HEK293T (cell line): Measurements from ENCODE around the gene APOL3.
"Not testable (repeated sequence)": the region's sequence is repeated elsewhere in the genome, so short reads cannot be mapped to it uniquely, and the experiment has no call there.

Experiments used
- CTCF ChIA-PET: fragments of 350-600 bp; formaldehyde crosslinking; extraction: SDS; loops from one replicate; lab custom pipeline; 2021; ENCODE audit warnings: antibody characterized with exemption, inconsistent platforms; lab: Yijun Ruan, JAX
- POLR2A ChIA-PET: fragments of 350-600 bp; formaldehyde crosslinking; extraction: SDS; loops from one replicate; lab custom pipeline; 2020; ENCODE audit warnings: antibody characterized with exemption, inconsistent platforms; lab: Yijun Ruan, JAX
- DNase-seq: peaks from one replicate; pipeline ENCODE4 v3.0.0; 2012; ENCODE audit warnings: mixed read lengths; ENCODE audit errors: extremely low spot score
- ARNT ChIP-seq: fragments of 450-650 bp; IDR thresholded peaks from 2 replicates; pipeline ENCODE4 v1.6.1; 2017; ENCODE audit warnings: mild to moderate bottlenecking
- BHLHE40 ChIP-seq: fragments of 450-650 bp; IDR thresholded peaks from 2 replicates; pipeline ENCODE4 v1.6.1; 2016; ENCODE audit warnings: mild to moderate bottlenecking, moderate library complexity, borderline replicate concordance
- CTBP1 ChIP-seq: fragments of 450-650 bp; IDR thresholded peaks from 2 replicates; pipeline ENCODE4 v1.6.1; 2016; ENCODE audit warnings: borderline replicate concordance
- ELF4 ChIP-seq: fragments of 450-650 bp; IDR thresholded peaks from 2 replicates; pipeline ENCODE4 v1.6.1; 2017; ENCODE audit warnings: antibody characterized with exemption
- FOXA1 ChIP-seq: fragments of 450-650 bp; IDR thresholded peaks from 2 replicates; pipeline ENCODE4 v1.6.1; 2016; ENCODE audit warnings: mild to moderate bottlenecking
- FOXK2 ChIP-seq: fragments of 450-650 bp; IDR thresholded peaks from 2 replicates; pipeline ENCODE4 v1.6.1; 2016; ENCODE audit warnings: mild to moderate bottlenecking
- FOXM1 ChIP-seq: fragments of 450-650 bp; IDR thresholded peaks from 2 replicates; pipeline ENCODE4 v1.6.1; 2017; ENCODE audit warnings: mild to moderate bottlenecking, borderline replicate concordance
- HDGF ChIP-seq: fragments of 450-650 bp; IDR thresholded peaks from 2 replicates; pipeline ENCODE4 v1.6.1; 2017; ENCODE audit warnings: antibody characterized with exemption, borderline replicate concordance
- L3MBTL2 ChIP-seq: fragments of 450-650 bp; conservative IDR thresholded peaks from 2 replicates; pipeline ENCODE4 v1.6.1; 2016; ENCODE audit warnings: mild to moderate bottlenecking
- LEF1 ChIP-seq: fragments of 450-650 bp; IDR thresholded peaks from 2 replicates; pipeline ENCODE4 v1.6.1; 2017; ENCODE audit warnings: mild to moderate bottlenecking, borderline replicate concordance
- NFRKB ChIP-seq: fragments of 450-650 bp; IDR thresholded peaks from 2 replicates; pipeline ENCODE4 v1.6.1; 2016; ENCODE audit warnings: mild to moderate bottlenecking, moderate library complexity
- SP1 ChIP-seq: fragments of 450-650 bp; IDR thresholded peaks from 2 replicates; pipeline ENCODE4 v1.6.1; 2017
- SUZ12 ChIP-seq: fragments of 450-650 bp; IDR thresholded peaks from 2 replicates; pipeline ENCODE4 v1.6.1; 2016; ENCODE audit warnings: mild to moderate bottlenecking
- TARDBP ChIP-seq: fragments of 450-650 bp; IDR thresholded peaks from 2 replicates; pipeline ENCODE4 v1.6.1; 2016
- ZNF384 ChIP-seq: fragments of 450-650 bp; IDR thresholded peaks from 2 replicates; pipeline ENCODE4 v1.6.1; 2016
- TF ChIP-seq, protein P1 (sequence below): fragments of 450-650 bp; IDR thresholded peaks from 2 replicates; pipeline ENCODE4 v1.6.1; 2016

The APOL3 gene

DNA sequence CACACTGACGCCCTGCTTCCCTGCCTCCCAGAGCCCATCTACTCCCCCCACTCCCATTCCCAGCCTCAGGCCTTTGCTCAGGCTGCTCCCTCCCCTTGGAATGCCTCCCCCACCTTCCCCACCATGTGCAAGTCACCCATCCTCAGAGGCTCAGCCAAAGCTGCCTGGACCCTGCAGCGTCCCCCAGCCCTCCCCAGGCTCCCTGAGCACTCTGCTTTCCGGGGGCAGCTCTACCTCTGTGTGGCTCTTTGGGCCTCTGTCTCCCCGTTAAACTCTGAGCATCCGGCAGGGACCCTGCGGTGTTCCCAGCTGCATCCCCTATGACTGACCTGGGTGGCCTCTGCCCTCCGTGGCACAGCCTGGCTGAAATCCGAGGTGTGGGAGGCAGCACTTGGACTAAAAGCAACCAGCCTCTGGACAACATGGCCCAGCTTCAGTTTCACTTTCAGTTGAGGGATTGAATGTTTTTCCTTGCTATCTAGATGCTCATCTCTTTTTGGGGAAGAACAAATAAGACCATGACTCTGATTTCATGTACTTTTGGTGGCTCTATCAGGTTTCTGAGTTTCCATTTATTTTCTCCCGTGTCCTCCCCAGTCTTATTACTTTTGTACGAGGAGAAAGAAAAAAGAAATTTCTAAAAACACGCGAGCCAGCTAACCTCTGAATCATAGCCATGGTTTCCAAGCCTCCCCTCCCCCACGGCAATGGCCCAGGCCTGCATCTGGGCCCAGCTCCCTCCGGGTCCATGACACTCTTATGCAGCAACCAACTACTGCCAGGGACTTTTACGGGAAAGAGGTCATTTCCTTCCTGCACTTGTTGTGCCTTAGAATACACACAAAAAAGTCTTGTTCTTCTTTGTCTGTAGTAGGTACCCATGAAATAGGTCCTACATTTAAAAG is 3.8 kb downstream of the APOL3 start:
- CTCF ChIA-PET: interaction anchor here (1.0 kb wide), 1 partner anchor 22 kb away, joined by 3 read pairs; no protein-coding TSS in a partner anchor
- POLR2A ChIA-PET: no interaction called here
- DNase-seq: no peak
- TF ChIP-seq SP1: no peak
- no peak for TF ChIP-seq HDGF
- no peak for TF ChIP-seq ZNF384
- no peak for TF ChIP-seq LEF1
- no peak for TF ChIP-seq ELF4
- no peak for TF ChIP-seq SUZ12
- TF ChIP-seq NFRKB: no peak

- CTCF ChIA-PET: interaction anchor here (0.6 to 1.0 kb wide), 2 partner anchors 22 to 51 kb away, joined by 3 to 4 read pairs; no protein-coding TSS in a partner anchor
- POLR2A ChIA-PET: no interaction called here
Observed at GRCh38 chr22:36156119-36156514, 4.4 kb downstream of the APOL3 start.

DNA sequence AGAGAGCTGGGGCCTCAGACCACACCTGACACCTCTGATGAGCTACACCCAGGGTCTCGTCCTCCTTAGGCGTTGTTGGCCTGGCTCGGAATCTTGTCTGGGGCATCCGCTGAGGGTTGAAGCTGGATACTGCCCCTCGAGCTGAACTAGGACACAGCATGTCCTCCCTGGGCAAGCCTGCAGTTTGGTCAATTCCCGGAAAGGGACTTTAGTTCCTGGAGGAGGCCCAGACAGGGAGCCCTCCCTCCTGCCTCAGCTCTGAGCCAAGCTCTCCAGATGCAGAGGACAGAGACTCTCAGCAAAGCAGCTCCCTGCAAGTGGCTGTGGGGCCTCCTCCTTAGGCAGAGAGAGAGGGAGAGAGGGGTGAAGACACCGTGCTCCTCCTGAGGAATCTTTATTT is 4.9 kb downstream of the APOL3 start:
- DNase-seq: no peak
- ChIA-PET CTCF (interaction anchor here (0.6 kb wide), 1 partner anchor 51 kb away, joined by 4 read pairs; no protein-coding TSS in a partner anchor), POLR2A (no interaction called here)
- TF ChIP-seq SP1: no peak
- no peak for TF ChIP-seq CTBP1
- TF ChIP-seq ZNF384: no peak
- TF ChIP-seq FOXA1: no peak
- TF ChIP-seq TARDBP: no peak
- no peak for TF ChIP-seq NFRKB
- no peak for TF ChIP-seq ELF4
- no peak for TF ChIP-seq ARNT
- no peak for TF ChIP-seq HDGF
- TF ChIP-seq FOXM1: no peak
- TF ChIP-seq L3MBTL2: no peak
- TF ChIP-seq, protein P1, sequence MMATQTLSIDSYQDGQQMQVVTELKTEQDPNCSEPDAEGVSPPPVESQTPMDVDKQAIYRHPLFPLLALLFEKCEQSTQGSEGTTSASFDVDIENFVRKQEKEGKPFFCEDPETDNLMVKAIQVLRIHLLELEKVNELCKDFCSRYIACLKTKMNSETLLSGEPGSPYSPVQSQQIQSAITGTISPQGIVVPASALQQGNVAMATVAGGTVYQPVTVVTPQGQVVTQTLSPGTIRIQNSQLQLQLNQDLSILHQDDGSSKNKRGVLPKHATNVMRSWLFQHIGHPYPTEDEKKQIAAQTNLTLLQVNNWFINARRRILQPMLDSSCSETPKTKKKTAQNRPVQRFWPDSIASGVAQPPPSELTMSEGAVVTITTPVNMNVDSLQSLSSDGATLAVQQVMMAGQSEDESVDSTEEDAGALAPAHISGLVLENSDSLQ: no peak
- TF ChIP-seq SUZ12: no peak
- no peak for TF ChIP-seq BHLHE40
- TF ChIP-seq LEF1: no peak

More at GRCh38 chr22:36156119-36156514, 4.4 kb downstream of the APOL3 start:
- no peak for DNase-seq
- TF ChIP-seq HDGF (no peak), CTBP1 (no peak), BHLHE40 (no peak), FOXM1 (no peak), ELF4 (no peak), SUZ12 (no peak)

DNA sequence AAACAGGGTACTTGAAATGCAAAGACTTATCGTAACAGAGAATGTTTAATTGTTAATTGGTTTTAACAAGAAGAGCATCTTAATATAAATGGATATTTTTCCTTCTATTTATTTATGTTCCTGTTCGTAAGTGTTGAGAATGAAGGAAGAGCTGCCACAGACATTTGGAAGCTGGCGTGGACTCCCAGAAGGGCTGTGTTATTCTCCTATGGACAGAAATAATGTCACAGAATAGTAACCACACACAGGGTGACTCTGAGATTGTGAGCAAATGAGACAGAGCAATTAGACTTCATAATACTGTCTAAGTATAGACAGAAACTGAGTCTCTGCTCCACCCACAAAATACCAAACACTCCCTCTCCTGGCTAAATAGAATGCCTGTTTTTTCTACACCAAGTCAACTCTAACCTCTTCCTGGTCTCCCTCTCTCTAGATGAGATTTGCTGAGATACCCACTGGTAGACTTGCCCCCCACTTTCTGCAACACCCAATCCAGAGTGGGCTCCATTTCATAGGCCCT is 6.1 kb downstream of the APOL3 start:
- no peak for DNase-seq
- POLR2A ChIA-PET: no interaction called here
- no peak for TF ChIP-seq NFRKB
- no peak for TF ChIP-seq FOXK2
- no peak for TF ChIP-seq HDGF
- no peak for TF ChIP-seq BHLHE40
- CTCF ChIA-PET: no interaction called here

- no peak for TF ChIP-seq SUZ12
- no peak for TF ChIP-seq ELF4
- TF ChIP-seq CTBP1: no peak
- TF ChIP-seq SP1: no peak
- TF ChIP-seq NFRKB: no peak
- no peak for TF ChIP-seq FOXA1
- no peak for TF ChIP-seq LEF1
- TF ChIP-seq BHLHE40: no peak
- no peak for TF ChIP-seq FOXK2
- ChIA-PET CTCF (no interaction called here), POLR2A (no interaction called here)
- DNase-seq: no peak
Observed at GRCh38 chr22:36153501-36154422, 6.8 kb downstream of the APOL3 start.

GRCh38 chr22:36152821-36153220 is 7.7 kb downstream of the APOL3 start:
- POLR2A ChIA-PET, CTCF ChIA-PET, DNase-seq: not testable (repeated sequence)

DNA sequence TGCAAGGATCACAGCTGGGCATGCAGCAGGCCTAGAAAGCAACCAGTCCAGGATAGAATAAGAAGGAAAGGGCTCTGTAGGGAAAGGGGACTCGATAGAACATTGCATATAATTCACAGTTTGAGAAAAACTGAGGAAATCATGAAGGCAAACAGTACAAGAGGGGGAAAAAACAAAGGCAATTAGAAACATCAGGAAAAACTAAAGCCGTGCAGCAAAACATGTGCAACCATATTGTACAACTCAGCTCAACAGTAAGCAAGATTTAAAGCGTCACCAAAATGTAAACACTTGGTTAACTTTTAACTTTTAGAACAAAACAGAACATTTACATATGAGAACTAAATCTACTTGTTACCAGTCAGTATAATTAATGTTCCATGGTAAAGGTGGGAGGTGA is 8.5 kb downstream of the APOL3 start:
- no peak for TF ChIP-seq SP1
- no peak for TF ChIP-seq FOXA1
- no peak for TF ChIP-seq CTBP1
- TF ChIP-seq SUZ12: no peak
- TF ChIP-seq FOXM1: no peak
- TF ChIP-seq, protein P1: no peak
- no peak for TF ChIP-seq ELF4
- CTCF ChIA-PET: no interaction called here
- no peak for DNase-seq
- POLR2A ChIA-PET: no interaction called here
